NCI-H128 (cell line): Measurements from ENCODE around the gene ST6GAL1.
"Not testable (repeated sequence)": the region's sequence is repeated elsewhere in the genome, so short reads cannot be mapped to it uniquely, and the experiment has no call there.

Experiments used
- DNase-seq: peaks from one replicate; lab custom pipeline; 2025; ENCODE audit not compliant: unreplicated experiment; lab: John Stamatoyannopoulos, UW

The ST6GAL1 gene

DNA sequence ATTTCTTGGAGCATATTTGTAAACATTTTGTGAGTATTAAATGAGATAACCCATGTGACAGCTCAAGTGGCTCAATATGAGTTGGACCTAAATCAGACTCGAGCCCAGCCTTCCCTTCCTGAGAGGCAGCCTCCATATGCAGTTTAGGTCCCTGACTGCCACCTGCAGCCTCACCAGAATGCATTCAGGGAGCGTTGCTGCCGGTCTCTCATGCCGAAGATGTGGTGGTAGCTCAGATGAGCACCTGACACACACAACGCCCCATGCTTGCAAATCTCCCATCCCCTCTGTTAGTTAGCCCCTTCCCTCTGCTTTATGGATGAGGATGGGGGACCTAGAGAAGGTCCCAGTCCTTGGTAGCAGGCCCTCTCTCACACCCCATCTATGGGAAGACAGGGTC lies 9.2 kb downstream of the ST6GAL1 start:
- no peak for DNase-seq

DNA sequence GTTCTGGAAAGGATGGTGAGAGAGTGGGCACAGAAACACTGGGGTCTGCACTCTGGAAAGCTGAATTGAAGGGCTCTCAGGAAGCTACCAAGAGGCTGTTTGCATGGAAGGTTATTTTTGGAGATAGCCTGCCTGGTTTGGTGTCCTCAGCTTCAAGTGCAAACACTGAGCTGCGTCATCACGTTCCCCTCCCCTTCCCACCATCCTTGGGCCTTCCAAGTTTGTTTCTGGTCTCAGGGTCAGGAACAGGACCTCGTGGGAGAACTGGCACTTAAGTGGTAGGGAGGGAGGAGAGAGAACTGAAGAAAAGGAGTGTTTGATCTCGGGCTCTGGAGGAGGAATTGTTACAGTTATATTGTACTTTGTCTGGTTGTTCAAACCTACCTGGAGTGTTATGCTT lies 10.6 kb downstream of the ST6GAL1 start:
- DNase-seq, result no peak

DNA sequence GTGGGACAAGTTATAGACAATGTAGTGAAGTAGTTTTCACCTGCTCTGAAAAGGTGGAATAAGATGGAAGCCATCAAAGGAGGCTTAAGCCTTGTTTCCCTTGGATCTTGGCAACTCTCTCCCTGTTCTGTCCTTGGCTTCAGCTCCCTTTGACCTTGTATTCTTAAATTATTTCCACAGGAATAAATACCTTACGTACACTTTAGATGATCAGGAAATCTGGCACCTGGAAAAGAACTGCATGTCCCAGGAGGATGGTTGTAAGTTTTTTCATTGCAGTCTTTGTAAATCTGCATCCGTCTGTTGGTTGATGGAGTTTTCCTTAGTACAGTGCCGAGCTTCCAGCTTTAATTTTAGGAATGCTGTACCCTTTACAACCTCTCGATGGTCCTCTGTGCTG lies 11.8 kb downstream of the ST6GAL1 start:
- no peak for DNase-seq

DNA sequence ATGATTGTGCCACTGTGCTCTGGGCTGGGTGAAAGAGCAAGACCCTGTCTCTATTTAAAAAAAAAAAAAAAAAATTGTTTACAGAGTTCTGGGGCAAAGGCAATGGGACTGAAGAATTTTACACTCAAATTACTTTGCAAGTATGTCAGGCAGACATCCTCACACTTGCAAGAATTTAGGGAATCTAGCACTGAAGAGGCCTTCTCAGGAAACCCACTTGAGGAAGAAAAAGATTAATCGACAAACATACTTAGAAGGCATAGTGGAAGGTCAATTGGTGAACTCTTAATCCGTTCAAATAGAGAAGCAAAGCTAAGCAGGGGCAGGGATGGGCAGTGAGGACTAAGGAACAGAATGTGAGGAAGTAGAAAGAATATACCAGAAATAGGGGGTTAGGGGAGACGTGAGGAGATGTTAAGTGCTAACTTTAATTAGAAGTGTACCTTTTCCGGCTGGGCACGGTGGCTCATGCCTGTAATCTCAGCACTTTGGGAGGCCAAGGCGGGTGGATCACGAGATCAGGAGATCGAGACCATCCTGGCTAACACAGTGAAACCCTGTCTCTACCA lies 15.0 kb downstream of the ST6GAL1 start:
- no peak for DNase-seq

DNA sequence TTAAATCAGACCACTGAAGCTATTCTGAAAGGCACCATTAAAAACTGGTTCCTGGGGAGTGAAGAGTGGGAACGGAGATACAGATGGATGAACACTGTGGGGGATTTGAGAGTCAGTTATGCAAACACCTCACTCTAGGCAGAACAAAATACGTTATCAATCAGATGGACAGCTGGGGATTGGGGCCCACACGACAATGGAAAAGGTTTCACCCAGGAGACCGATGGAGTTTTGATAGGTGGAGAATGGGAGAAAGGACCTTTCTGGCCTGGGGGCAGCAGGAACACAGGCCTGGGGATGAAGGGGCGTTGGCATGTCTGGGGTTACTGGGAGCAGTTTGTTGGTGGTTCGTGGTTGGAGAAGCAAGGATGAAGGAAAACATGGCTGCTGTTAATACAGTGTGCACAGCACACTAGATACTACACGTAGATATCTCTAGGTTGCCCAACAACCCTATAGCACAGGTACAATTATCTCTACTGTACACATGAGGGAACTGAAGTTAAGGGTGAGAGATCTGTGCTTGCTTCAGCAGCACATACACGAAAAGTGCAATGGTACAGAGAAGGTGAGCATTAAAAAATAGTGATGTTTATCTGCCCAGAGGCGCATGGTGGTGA lies 16.5 kb downstream of the ST6GAL1 start:
- no peak for DNase-seq

DNA sequence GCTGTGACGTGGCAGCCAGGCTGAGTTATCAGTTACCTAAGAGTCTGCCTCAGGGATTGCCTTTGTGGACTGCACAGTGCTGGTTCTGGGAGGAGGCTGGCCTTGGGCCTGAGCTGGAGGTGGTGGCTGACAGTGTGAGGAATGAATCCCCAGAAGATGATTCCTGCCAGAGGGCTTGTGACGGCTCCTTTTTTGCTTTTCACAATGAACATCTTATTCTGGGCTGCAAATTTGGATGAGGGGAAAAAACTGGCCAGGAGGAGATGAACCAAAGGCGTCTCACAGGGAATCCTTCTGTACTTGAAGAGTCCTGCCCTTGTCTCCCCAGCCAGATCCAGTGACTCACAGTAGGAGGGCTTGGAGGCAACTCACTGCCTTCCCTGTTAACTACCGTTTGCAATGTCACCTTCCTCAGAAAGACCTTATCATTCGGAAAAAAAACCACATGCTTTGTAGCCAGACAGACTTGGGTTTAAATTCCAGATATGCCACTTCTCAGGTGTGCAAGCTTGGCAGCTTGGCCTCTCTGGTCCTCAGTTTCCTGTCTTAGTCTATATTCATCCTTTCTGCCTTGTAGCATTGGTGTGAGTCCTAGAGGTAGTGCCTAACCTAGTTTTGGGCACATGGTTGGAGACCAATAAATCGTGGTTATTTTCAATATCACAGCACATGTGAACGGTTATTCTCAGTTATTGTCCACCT lies 19.1 kb downstream of the ST6GAL1 start:
- DNase-seq, result no peak

DNA sequence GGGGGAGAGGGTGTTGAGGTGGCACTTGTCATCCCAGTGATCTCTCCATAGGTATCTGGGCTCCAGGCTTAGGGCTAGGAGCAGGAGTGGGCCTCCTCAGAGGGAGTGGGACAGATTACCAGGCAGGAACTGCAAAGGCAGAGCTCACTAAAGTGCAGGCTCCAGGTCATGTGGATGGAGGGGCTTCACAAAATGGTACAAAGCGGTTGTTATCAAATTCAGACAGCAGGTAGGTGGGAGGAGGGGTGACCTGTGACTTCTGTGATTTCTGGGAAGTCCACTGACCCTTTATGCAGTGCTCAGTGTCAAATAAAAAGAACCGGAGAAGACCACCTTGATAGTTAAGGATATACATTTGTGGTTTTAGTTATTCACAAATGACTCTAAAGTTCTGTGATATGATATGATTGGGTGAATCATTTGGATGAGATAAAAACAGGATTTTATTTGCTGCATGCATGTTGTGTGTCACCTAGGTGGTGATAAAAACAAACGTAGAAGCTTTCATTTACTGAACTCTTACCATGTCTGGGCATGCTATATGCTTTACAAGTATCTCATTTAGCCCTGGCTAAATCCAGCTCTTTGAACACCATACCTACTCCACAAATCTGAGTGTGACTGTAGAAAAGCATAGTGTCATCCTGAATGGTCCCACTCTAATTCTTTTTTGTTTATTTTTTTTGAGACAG lies 20.2 kb downstream of the ST6GAL1 start:
- DNase-seq, result no peak

DNA sequence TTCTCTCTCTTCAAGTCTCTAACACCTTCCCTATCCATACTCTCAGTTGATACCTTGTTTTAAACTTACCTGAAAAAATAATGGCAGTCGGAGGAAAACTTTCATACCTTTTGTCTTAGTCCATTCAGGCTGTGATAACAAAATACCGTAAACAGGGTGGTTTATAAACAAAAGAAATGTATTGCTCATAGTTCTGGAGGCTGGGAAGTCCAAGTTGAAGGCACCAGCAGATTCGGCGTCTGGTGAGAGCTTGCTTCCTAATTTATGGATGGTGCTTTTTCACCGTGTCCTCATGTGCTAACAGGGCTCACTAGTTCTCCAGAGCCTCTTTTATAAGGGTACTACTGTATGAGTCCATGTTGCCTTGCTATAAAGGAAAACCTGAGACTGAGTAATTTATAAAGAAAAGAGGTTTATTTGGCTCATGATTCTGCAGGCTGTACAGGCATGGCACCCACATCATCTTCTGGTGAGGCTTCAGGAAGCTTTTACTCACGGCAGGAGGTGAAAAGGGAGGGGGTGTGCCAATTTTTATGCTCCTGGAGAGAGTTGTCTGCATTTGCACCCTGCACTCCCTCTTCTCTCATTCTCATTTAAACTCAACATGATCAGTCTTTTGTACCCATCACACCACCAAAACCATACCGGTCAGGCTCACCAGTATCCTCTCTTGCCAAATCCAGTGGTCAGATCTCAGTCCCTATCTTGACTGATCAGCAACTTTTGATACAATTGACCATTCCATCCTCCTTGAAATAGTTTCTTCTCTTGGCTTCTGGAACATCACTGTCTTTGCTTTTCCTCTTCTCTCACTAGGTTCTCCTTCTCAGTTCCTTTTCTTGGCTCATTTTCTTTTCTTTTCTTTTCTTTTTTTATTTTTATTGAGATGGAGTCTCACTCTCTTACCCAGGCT lies 21.6 kb downstream of the ST6GAL1 start:
- DNase-seq, result no peak

DNA sequence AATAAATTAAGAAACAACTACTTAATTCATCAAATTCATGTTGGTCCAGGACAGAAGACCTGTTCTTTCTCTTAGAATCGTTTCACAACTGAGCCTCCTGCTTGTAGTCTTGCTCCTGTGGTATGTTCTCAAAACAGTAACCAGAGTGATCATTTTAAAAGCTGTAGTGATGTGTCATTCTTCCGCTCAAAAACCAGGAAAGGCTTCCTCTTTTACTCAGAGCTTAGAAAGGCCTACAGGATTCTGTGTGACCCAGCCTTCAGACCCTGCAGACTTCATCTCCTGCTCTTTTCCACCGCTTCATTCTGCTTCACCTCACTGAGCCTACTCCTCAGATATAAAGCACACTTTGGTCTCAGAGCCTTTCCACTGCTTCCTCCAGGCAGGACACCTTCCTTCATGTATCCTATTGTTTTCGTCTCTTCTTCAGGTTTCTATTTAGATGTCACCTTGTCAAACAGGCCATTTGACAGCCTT lies 22.7 kb downstream of the ST6GAL1 start:
- DNase-seq, result no peak

DNA sequence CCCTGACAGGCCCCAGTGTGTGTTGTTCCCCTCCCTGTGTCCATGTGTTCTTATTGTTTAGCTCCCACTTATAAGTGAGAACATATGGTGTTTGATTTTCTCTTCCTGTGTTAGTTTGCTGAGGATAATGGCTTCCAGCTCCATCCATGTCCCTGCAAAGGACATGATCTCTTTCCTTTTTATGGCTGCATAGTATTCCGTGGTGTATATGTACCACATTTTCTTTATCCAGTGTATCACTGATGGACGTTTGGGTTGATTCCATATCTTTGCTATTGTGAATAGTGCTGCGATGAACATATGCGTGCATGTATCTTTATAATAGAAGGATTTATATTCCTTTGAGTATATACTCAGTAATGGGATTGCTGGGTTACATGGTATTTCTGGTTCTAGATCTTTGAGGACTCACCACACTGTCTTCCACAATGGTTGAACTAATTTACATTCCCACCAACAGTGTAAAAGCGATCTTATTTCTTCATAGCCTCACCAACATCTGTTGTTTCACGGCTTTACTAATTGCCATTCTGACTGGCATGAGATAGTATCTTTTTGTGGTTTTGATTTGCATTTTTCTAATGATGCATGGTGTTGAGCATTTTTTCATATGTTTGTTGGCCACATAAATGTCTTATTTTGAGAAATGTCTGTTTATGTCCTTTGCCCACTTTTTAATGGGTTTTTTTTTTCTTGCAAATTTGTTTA lies 23.8 kb downstream of the ST6GAL1 start:
- DNase-seq, result not testable (repeated sequence)

DNA sequence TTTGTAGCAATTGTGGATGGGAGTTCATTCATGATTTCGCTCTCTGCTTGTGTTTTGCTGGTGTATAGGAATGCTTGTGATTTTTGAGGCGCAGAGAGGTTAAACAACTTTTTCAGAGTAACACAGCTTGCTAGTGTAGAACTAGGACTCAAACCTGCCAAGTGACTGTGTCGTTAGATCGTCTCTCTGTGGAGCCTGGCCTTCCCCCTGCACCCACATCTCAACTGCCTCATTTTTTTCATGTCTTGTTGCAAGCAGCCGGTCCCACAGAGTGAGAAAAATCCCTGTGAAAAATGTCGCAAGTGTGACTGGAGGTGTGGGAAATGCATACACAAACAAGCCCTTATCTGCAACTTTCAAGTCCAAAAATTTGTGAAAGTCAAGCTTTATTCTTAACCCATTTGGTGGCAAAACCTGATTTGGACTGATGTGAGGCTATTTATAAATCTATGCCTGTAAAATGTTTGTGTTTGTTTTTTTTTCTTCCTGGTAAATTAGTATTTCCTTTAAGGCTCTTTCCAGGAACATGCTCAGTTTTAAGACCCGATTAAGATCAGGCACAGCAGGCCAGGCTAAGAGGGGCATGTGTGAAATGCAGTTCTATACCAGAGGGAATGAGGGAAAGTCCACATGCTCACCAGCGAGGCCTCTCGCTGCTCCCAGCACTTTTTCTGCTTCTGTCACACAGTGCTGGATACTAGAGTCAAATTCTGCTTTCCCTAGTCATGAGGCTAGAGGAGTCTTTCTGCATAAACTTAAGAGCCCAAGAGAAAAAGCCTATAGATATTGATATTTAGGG lies 25.8 kb downstream of the ST6GAL1 start:
- no peak for DNase-seq

DNA sequence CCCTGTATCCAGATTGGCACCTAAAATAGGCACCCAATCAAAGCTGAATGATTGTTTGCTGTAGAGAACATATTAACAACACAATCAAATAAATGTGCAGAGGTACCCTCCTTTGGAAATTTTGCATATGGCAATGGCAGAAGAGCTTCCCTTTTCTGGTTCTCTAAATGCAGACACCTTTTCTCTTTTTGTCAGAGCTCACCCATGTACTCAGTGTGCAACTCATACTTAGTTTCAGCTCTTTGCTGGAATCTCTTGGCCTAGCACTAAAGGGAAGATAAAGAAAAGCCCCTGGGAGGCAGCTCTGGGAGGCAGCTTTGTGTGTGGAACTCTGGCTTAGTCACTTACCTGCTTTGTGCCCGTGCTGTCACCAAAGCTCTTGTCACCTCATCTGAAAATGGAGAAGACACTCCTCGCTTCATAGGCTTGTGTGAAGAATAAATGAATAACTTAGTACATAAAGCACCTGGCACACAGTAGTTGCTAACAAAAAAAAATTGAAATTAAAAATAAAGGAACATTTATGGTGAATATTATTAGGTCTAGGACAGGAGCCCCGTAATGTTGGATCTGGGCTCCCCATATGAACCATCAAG lies 28.8 kb downstream of the ST6GAL1 start:
- no peak for DNase-seq

DNA sequence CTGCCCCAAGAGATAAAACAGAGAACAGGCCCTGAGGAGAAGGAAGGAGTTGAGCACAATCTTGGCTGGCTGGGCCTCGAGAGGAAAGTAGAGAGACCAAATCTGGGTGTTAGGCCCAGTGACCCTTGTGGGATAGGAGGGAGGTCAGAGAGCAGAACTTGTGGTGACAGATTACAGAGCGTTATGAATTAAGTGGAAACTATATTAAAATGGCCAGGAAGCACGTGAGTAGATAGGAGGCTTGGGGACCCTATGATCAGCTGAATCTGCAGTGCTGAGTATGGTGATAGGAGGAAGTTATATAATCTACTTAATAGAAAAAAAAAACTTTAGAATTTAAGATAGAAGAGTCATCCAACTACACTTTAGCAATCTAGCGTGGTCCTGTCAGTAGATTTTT lies 30.0 kb downstream of the ST6GAL1 start:
- DNase-seq, result no peak

DNA sequence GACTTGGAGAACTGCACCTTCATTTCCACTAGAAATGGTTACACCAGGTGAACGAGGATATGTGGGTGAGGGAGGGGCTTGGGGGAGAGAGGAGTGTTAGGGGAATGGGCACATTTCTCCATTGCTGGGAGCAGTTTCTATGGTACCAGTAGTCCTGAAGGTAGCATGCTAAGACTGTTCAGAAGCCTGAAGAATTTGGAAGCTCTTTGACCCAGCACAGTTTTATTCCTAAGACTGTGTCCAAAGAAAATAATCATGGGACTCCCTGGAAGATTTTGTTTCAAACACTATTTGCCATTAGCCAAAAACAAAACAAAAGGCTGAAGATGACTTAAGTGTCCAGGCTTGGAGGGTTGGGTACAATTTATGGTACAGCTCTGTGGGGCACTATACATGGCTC lies 32.1 kb downstream of the ST6GAL1 start:
- no peak for DNase-seq

DNA sequence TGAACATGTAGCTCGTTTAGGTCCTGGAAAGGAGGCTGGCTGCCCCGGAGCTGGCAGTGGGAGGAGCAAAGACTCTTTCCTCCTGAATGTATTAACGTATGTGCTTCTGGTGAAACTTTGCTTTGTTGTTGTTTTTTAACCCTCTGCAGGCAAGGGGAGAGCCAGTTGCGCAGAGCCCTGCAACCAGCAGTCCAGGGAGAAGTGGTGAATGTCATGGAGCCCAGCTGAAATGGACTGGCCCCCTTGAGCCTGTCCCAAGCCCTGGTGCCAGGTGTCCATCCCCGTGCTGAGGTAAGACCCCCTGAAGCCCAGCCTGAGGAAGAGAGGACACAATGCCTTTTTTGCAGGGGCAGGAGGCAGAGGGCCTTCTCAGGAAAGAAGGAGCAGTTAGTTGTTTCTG lies 33.3 kb downstream of the ST6GAL1 start:
- DNase-seq, result no peak

DNA sequence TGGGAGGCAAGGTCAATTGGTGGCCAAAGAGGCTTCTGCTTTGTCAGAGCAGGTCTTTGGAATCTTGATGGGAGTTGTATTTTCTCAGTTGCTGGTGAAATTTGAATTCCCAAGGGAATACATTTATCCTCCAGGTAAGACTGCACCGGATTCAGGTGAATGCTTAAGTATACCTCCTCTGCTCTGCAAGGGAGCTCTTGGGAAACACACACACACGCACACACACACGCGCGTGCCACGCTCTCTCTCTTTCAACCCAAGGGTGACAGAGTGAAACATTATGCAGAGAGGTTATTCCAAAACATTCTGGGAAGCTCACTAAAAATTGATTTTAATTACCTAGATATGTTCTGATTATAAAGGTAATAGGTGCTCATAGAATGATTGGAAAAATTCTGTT lies 33.7 kb downstream of the ST6GAL1 start:
- no peak for DNase-seq

DNA sequence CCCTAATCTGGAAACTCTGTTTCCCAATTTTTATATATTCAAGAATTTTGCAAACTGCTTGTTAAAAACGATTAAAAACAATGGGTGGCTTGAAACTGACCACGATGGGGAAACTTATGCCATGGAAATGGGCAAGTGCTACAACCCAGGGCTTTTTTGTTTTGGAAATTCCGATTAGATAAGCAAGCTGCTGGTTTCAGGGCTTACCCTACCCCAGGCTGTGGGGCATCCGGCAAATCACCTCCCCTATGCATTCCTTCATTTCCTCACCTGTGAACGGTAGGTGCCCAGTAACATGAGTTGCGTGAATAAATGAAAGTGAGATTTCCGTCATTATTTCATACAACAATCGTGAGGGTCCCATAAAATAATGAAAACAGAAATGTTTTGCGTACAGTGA lies 34.3 kb downstream of the ST6GAL1 start:
- DNase-seq, result no peak

DNA sequence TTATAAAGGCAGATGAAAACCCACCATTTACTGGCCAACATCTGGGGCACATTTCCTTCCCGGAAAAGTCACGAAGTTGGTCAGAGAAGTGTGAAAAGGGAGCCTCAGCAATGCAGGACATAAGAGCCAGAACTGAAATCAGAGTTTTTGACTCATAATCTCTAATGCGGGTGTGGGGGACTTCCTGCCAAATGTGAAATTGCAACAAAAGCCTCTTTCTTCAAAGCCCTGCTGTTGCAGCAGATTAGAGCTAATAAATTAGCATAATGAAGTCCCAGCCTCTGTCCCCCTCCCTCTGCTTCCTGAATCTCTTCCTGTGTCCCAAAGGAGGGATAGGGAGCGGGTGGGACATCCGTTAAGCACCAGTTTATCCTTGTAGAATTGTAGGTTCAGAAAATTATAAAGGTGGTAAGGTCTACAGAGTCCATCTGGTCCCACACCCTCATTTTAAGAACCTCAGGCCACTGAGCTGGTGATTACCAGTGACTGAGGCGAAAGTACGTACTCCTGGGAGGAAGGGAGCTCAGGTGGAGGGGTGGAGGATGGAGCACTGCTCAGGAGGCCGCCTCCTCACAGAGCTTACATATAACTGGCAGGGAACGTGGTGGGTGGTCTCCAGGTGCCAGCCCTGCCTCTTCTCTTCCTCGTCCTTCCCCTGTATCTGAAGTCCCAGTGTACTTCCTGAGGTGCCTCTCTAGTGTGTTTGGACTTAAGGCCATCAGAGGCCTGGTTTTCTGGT lies 35.0 kb downstream of the ST6GAL1 start:
- DNase-seq, result no peak
